Smooth muscle cell (in vitro differentiated cells): ENCODE data around the gene S100A2. TPM values are rescaled to one million over a fixed set of nuclear protein-coding genes. Genes with fewer than 3 reads are reported as not detected.

Experiments
- DNase-seq: peaks from one replicate; lab custom pipeline; 2025; ENCODE audit not compliant: unreplicated experiment; lab: John Stamatoyannopoulos, UW
- H2AFZ ChIP-seq: fragments of 200-600 bp; sonication (generic); 2 replicates; pipeline ENCODE4 v1.6.0; 2016; ENCODE audit warnings: antibody characterized with exemption, low read depth, mild to moderate bottlenecking
- H3F3A ChIP-seq: fragments of 200-600 bp; sonication (generic); 2 replicates; pipeline ENCODE4 v1.6.0; 2017; ENCODE audit warnings: antibody characterized with exemption, low read depth
- H3K27ac ChIP-seq: fragments of 200-600 bp; sonication (generic); 2 replicates; pipeline ENCODE4 v1.5.1; 2016; ENCODE audit warnings: low read depth, mild to moderate bottlenecking
- H3K27me3 ChIP-seq: fragments of 200-600 bp; sonication (generic); 2 replicates; pipeline ENCODE4 v1.6.1; 2016; ENCODE audit warnings: low read depth, mild to moderate bottlenecking
- H3K36me3 ChIP-seq: fragments of 200-600 bp; sonication (generic); 2 replicates; pipeline ENCODE4 v1.5.1; 2016; ENCODE audit warnings: low read depth
- H3K4me1 ChIP-seq: fragments of 200-600 bp; sonication (generic); 2 replicates; pipeline ENCODE4 v1.5.1; 2016; ENCODE audit warnings: low read depth
- H3K4me2 ChIP-seq: fragments of 200-600 bp; sonication (generic); 2 replicates; pipeline ENCODE4 v1.6.0; 2016; ENCODE audit warnings: mild to moderate bottlenecking
- H3K4me3 ChIP-seq: fragments of 200-600 bp; sonication (generic); 2 replicates; pipeline ENCODE4 v1.5.1; 2016; ENCODE audit warnings: mild to moderate bottlenecking
- H3K79me2 ChIP-seq: fragments of 200-600 bp; sonication (generic); 2 replicates; pipeline ENCODE4 v1.6.0; 2016; ENCODE audit warnings: low read depth, mild to moderate bottlenecking
- H3K9ac ChIP-seq: fragments of 200-600 bp; sonication (generic); 2 replicates; pipeline ENCODE4 v1.6.0; 2016; ENCODE audit warnings: low read depth
- H3K9me3 ChIP-seq: fragments of 200-600 bp; sonication (generic); replicated peaks from 2 replicates; pipeline ENCODE4 v1.5.1; 2016; ENCODE audit warnings: low read depth
- H4K20me1 ChIP-seq: fragments of 200-600 bp; sonication (generic); 2 replicates; pipeline ENCODE4 v1.6.0; 2016; ENCODE audit warnings: low read depth
- CTCF ChIP-seq: fragments of 200-600 bp; sonication (generic); IDR thresholded peaks from 2 replicates; pipeline ENCODE4 v1.5.1; 2017; ENCODE audit warnings: borderline replicate concordance, mild to moderate bottlenecking, antibody characterized with exemption; ENCODE audit not compliant: insufficient read depth, poor library complexity, severe bottlenecking
- whole genome bisulfite sequencing: methylation state at CpG from one replicate; pipeline ENCODE4 v1.1.7; 2016; ENCODE audit warnings: low lambda C conversion rate; 5-methylcytosine and 5-hydroxymethylcytosine counted together
- polyA plus RNA-seq: library from polyadenylated mRNA; unstranded; fragments of >200 nt; fragmentation: Nextera tagmentation; extraction: Ambion mirVana; gene quantifications from 2 replicates; pipeline ENCODE4 v1.2.1, GENCODE V29; 2016
- total RNA-seq: library from RNA; depleted of rRNA; stranded (reverse); fragments of >200 nt; gene quantifications from 2 replicates; pipeline ENCODE4 v1.2.3, GENCODE V29; 2014

The S100A2 gene
- total and polyA plus RNA-seq, 2 experiments from 2014 or later = 7.3 to 16.6 TPM

- H3K27ac ChIP-seq = no peak overlapping the region
- no peak for TF ChIP-seq CTCF
- H3K9ac ChIP-seq = no peak overlapping the region
- H2AFZ ChIP-seq = no peak overlapping the region
- H3K4me1 ChIP-seq = no peaks in the 10 kb centered on the region
- no peaks in the 10 kb centered on the region for H3K9me3 ChIP-seq
- 92% methylated on average over 1 of the region's 1 CpG for WGBS
- no peaks in the 10 kb centered on the region for H3K36me3 ChIP-seq
- H4K20me1 ChIP-seq = no peaks in the 10 kb centered on the region
- H3K79me2 ChIP-seq = no peaks in the 10 kb centered on the region
- H3F3A ChIP-seq = no peaks in the 10 kb centered on the region
- H3K27me3 ChIP-seq = no peaks in the 10 kb centered on the region
- no peak overlapping the region for H3K4me3 ChIP-seq
- no peak overlapping the region for H3K4me2 ChIP-seq
- no peak for DNase-seq
Observed at GRCh38 chr1:153556348-153556747, 9.3 kb downstream of the S100A2 start.

- Histone ChIP-seq H3K4me2 (no peak overlapping the region), H3K27ac (peak overlapping the region; percentile 25), H3K9ac (no peak overlapping the region), H4K20me1 (no peaks in the 10 kb centered on the region), H3K79me2 (no peaks in the 10 kb centered on the region), H3K36me3 (no peaks in the 10 kb centered on the region), H3K9me3 (no peaks in the 10 kb centered on the region), H3K4me3 (no peak overlapping the region), H3K27me3 (no peaks in the 10 kb centered on the region), H2AFZ (no peak overlapping the region), H3K4me1 (peaks cover 2% of the 10 kb centered on the region), H3F3A (no peaks in the 10 kb centered on the region)
- TF ChIP-seq CTCF = no peak
- DNase-seq = no peak
- WGBS = 91% methylated on average over 2 of the region's 2 CpGs
Observed at GRCh38 chr1:153553830-153554541, 11.7 kb downstream of the S100A2 start.

- no peaks in the 10 kb centered on the region for H3K9me3 ChIP-seq
- H3K27ac ChIP-seq = no peak overlapping the region
- TF ChIP-seq CTCF = no peak
- no peak overlapping the region for H3K9ac ChIP-seq
- H3K4me3 ChIP-seq = no peak overlapping the region
- 91% methylated on average over 12 of the region's 12 CpGs for WGBS
- H3K4me1 ChIP-seq = peaks cover 11% of the 10 kb centered on the region
- H3K27me3 ChIP-seq = no peaks in the 10 kb centered on the region
- H4K20me1 ChIP-seq = no peaks in the 10 kb centered on the region
- H3F3A ChIP-seq = no peaks in the 10 kb centered on the region
- no peaks in the 10 kb centered on the region for H3K36me3 ChIP-seq
- no peak overlapping the region for H3K4me2 ChIP-seq
- no peaks in the 10 kb centered on the region for H3K79me2 ChIP-seq
- H2AFZ ChIP-seq = no peak overlapping the region
- no peak for DNase-seq
Observed at GRCh38 chr1:153553096-153553495, 12.5 kb downstream of the S100A2 start.

GRCh38 chr1:153552335-153552734, 13.3 kb downstream of the S100A2 start:
- Histone ChIP-seq H3K4me2 (no peak overlapping the region), H3K9me3 (no peaks in the 10 kb centered on the region), H3K27me3 (no peaks in the 10 kb centered on the region), H3K4me3 (no peak overlapping the region), H3K9ac (no peak overlapping the region), H2AFZ (no peak overlapping the region), H4K20me1 (no peaks in the 10 kb centered on the region), H3K4me1 (peaks cover 14% of the 10 kb centered on the region), H3K27ac (no peak overlapping the region), H3K36me3 (no peaks in the 10 kb centered on the region), H3K79me2 (no peaks in the 10 kb centered on the region), H3F3A (no peaks in the 10 kb centered on the region)
- 91% methylated on average over 6 of the region's 8 CpGs for WGBS
- DNase-seq = no peak
- TF ChIP-seq CTCF = no peak
